Upper lobe of right lung (tissue), 1 donor: ENCODE data around the gene ZNF143. TPM values are rescaled to one million over a fixed set of nuclear protein-coding genes. Genes with fewer than 3 reads are reported as not detected.

ENCODE experiments used
- ATAC-seq: fragments of 200-7000 bp; cut with Tn5 transposase; one replicate; pipeline ENCODE4 v1.9.1; 2020; ENCODE audit warnings: mild to moderate bottlenecking, moderate library complexity
- DNase-seq: peaks from one replicate; pipeline ENCODE4 v3.0.0-alpha.2; 2020
- H3K27ac ChIP-seq: fragments of 200-600 bp; one replicate; pipeline ENCODE4 v1.8.0; 2022
- H3K27me3 ChIP-seq: fragments of 200-600 bp; one replicate; pipeline ENCODE4 v1.8.0; 2022; ENCODE audit warnings: mild to moderate bottlenecking
- H3K36me3 ChIP-seq: fragments of 200-600 bp; one replicate; pipeline ENCODE4 v1.8.0; 2022
- H3K4me1 ChIP-seq: fragments of 200-600 bp; one replicate; pipeline ENCODE4 v1.8.0; 2022
- H3K4me3 ChIP-seq: fragments of 200-600 bp; one replicate; pipeline ENCODE4 v1.8.0; 2022; ENCODE audit warnings: mild to moderate bottlenecking
- H3K9me3 ChIP-seq: fragments of 200-600 bp; one replicate; pipeline ENCODE4 v1.8.0; 2022
- CTCF ChIP-seq: fragments of 200-600 bp; IDR thresholded peaks from one replicate; pipeline ENCODE4 v1.8.0; 2022; ENCODE audit warnings: antibody characterized with exemption
- intact Hi-C: fragments of 100-400 bp; cut with DNase I; formaldehyde crosslinking; loops from one replicate; pipeline ENCODE4 v1.11.0; 2022
- total RNA-seq: library from RNA; stranded (reverse); fragmentation: NEBNext Ultra II Directional; extraction: Animal tissue kit (Norgen Biotek cat#: 25700); gene quantifications from one replicate; pipeline ENCODE4 v1.2.1, GENCODE V29; 2021
- donor health status: DM: no; HTN: yes; CAD: no; lungs with severe emphysema.

The ZNF143 gene
- total RNA-seq, 1 donor from 2014 or later: 29.6 TPM

DNA sequence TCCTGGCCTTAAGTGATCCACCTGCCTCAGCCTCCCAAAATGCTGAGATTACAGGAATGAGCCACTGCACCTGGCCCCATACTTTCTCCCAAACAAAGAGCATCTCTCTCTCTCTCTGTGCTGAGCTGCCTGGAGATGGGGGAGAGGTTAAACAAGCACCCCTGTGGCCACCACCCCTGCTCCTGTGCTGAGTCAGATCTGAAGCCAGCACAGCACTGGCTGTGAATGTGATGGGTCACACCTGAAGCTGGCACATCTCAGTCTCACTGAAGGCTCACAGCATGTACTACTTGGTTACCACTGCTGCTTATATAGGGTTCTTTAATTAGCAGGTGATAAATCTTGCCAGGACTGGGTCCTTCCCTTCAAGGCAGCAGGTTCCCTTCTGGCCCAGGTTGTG is 101.9 kb downstream of the ZNF143 start:
- DNase-seq (no peak), ATAC-seq (no peak)
- TF ChIP-seq CTCF: no peak
- intact Hi-C loops: no loop called here
- no peak overlapping the region for H3K4me3 ChIP-seq
- H3K27me3 ChIP-seq: no peaks in the 10 kb centered on the region
- no peak overlapping the region for H3K27ac ChIP-seq
- H3K4me1 ChIP-seq: peaks cover 6% of the 10 kb centered on the region
- H3K9me3 ChIP-seq: no peaks in the 10 kb centered on the region
- no peaks in the 10 kb centered on the region for H3K36me3 ChIP-seq

GRCh38 chr11:9563196-9563730 is 102.5 kb downstream of the ZNF143 start:
- Histone ChIP-seq H3K4me3 (no peak overlapping the region), H3K27ac (no peak overlapping the region), H3K36me3 (no peaks in the 10 kb centered on the region), H3K27me3 (no peaks in the 10 kb centered on the region), H3K4me1 (peaks cover 8% of the 10 kb centered on the region), H3K9me3 (no peaks in the 10 kb centered on the region)
- ATAC-seq (no peak), DNase-seq (no peak)
- no peak for TF ChIP-seq CTCF
- intact Hi-C loops: no loop called here

DNA sequence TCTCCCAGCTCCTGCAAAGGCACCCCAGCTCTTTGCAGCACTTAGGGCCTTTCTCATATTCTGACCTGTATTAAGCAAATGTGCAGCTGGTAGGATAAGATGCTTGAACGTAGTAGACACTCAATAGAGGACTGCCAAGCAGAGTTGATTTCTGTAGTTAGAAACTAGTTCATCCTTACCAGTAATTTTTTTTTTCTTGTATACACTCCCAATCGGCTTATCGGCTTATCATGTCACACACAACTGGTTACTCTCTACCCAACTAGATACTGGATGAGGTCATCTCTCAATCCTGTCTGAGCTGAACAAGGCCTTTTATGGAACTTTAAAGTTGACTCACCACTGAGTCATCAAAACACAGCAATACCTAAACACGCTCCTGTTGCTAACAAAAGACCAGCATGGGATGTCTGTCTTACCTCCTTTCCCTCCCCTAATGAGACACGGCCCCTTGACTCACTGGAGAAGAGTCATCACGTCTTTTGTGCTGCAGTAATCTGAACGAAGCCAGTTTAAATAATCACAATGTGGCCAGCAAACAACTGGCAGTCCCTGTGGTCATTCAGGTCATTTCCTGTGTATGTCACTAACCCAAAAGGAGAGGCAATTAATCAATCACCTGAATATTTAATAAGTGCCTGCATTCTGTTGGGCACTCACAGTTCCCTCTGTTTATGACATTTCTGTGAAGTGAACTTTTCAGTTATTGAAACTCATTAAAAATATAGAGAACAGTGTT is 105.2 kb downstream of the ZNF143 start:
- intact Hi-C loops: no loop called here
- DNase-seq: no peak

GRCh38 chr11:9566561-9567063 is 105.8 kb downstream of the ZNF143 start:
- no peaks in the 10 kb centered on the region for H3K36me3 ChIP-seq
- H3K4me3 ChIP-seq: no peak overlapping the region
- peaks cover 17% of the 10 kb centered on the region for H3K4me1 ChIP-seq
- intact Hi-C loops: no loop called here
- peak overlapping the region; percentile 92 for H3K27ac ChIP-seq
- ATAC-seq (no peak), DNase-seq (no peak)
- no peaks in the 10 kb centered on the region for H3K27me3 ChIP-seq
- TF ChIP-seq CTCF: no peak
- H3K9me3 ChIP-seq: no peaks in the 10 kb centered on the region

More for the DNA sequence above, 105.2 kb downstream of the ZNF143 start:
- no peaks in the 10 kb centered on the region for H3K27me3 ChIP-seq
- H3K27ac ChIP-seq: peak overlapping the region; percentile 92
- ATAC-seq: peak; percentile 58
- TF ChIP-seq CTCF: no peak
- H3K36me3 ChIP-seq: no peaks in the 10 kb centered on the region
- H3K4me3 ChIP-seq: no peak overlapping the region
- H3K9me3 ChIP-seq: no peaks in the 10 kb centered on the region
- H3K4me1 ChIP-seq: peaks cover 17% of the 10 kb centered on the region

DNA sequence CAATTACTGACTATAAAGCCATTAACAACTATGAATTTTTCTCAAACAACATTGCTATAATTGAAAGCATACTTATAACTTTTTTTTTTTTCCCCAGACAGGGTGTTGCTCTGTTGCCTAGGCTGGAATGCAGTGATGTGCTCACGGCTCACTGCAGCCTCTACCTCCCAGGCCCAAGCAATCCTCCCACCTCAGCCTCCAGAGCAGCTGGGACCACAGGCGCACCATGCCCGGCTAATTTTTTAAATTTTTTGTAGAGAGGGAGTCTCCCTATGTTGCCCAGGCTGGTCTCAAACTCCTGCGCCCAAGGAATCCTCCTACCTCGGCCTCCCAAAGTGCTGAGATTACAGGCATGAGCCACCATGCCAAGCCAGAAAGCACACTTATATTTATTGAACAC is 106.6 kb downstream of the ZNF143 start:
- Histone ChIP-seq H3K4me1 (peaks cover 20% of the 10 kb centered on the region), H3K36me3 (no peaks in the 10 kb centered on the region), H3K27ac (peak overlapping the region; percentile 92), H3K4me3 (no peak overlapping the region), H3K9me3 (no peaks in the 10 kb centered on the region), H3K27me3 (no peaks in the 10 kb centered on the region)
- ATAC-seq: no peak
- no peak for TF ChIP-seq CTCF
- intact Hi-C loops: no loop called here
- DNase-seq: no peak
